Tibial nerve (tissue), 4 donors: ENCODE measurements around the gene MARS1.

Experiments used
- EP300 ChIP-seq, 2 donors: sonication (generic); formaldehyde crosslinking; IDR thresholded peaks; one replicate each; pipeline ENCODE4 v1.6.1; 2017; ENCODE audit warnings: antibody characterized with exemption in 2 of 2, mild to moderate bottlenecking in 1 of 2
- TF ChIP-seq, protein P1 (sequence below), 5 experiments: fragments of 200-600 bp in 3 of 5; fragments of 450-650 bp in 2 of 5; sonication (generic) in 3 of 5; IDR thresholded peaks; one replicate each; pipeline ENCODE4 v1.5.1; 2016 to 2019; ENCODE audit warnings: antibody characterized with exemption in 5 of 5, mild to moderate bottlenecking in 3 of 5, moderate library complexity in 2 of 5

DNA sequence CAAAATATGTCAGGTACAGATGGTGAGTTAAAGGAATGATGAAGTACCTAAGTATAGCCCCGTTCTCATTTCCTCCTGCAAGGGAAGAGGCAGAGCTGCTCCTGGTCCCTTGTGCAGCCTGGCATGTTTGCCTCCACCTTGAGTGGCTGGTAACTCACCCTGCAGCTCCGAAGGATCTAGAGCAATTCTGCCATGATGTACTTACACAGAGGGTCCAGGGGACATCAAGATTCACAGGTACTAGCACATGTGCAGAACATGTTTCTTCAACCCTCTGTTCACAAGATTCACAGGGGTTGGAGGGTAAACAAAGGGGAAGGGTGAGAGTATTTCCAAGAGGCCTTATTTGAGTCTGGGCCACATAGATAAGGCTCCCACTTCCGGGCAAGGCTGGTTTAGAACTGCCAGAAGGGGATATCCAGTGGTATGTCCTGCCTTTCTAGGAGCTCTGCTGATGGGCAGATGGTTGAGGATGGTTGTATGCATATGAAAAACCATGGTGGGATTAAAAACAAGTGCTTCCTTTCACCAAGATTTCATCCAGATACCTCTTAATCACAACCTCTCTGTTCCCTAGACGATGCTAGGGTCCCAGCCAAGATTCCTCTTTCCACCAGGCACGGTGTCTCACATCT is 51.4 kb downstream of the MARS1 start:
- TF ChIP-seq, protein P1, sequence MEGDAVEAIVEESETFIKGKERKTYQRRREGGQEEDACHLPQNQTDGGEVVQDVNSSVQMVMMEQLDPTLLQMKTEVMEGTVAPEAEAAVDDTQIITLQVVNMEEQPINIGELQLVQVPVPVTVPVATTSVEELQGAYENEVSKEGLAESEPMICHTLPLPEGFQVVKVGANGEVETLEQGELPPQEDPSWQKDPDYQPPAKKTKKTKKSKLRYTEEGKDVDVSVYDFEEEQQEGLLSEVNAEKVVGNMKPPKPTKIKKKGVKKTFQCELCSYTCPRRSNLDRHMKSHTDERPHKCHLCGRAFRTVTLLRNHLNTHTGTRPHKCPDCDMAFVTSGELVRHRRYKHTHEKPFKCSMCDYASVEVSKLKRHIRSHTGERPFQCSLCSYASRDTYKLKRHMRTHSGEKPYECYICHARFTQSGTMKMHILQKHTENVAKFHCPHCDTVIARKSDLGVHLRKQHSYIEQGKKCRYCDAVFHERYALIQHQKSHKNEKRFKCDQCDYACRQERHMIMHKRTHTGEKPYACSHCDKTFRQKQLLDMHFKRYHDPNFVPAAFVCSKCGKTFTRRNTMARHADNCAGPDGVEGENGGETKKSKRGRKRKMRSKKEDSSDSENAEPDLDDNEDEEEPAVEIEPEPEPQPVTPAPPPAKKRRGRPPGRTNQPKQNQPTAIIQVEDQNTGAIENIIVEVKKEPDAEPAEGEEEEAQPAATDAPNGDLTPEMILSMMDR (IDR thresholded peaks at IDR 0.05), result no peak
- TF ChIP-seq EP300 (IDR thresholded peaks at IDR 0.05), result no peak
